ENCODE data around the gene OCA2. TPM values are rescaled to one million over a fixed set of nuclear protein-coding genes. Genes with fewer than 3 reads are reported as not detected.

Gene OCA2
- total and polyA plus RNA-seq, 2 donors from 2014 or later, result 0.45 to 2.5 TPM

DNA sequence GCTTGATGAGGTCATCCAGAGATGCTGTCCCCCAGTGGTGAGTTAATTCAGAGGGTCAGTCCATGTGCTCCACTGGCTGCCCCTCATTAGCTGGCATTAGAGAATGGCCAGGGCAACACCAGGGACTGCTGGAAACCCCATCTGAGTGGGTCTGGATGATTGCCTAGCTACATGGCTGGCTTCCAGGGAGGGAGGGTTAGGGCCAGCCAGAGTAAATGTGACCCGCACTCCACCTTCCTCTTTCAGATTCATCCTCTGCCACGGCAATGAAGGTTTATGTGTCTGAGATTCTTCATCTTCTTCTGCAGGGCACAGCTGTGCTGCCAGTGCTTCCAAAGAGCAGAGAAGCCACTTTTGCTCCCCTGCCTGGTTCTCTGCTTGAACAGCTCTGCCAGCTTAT lies 391.9 kb downstream of the OCA2 start:
- FAIRE-seq (no peak), DNase-seq (no peak)
- intact Hi-C loops (cut with DNase I), result no loop called here
- Histone ChIP-seq H3K27ac (ENCODE audit: low read depth in 2 of 2, low read length in 2 of 2) (no peak overlapping the region), H3K27me3 (ENCODE audit: control insufficient read depth, insufficient read depth, low read length) (no peaks in the 10 kb centered on the region), H3K4me3 (ENCODE audit: low read length in 3 of 3) (no peak overlapping the region), H3K36me3 (ENCODE audit: control insufficient read depth in 2 of 3, insufficient read depth in 3 of 3, low read length in 3 of 3) (no peaks in the 10 kb centered on the region), H3K9ac (ENCODE audit: low read length in 3 of 3) (no peak overlapping the region), H3K4me1 (ENCODE audit: control insufficient read depth in 2 of 3, insufficient read depth in 2 of 3, low read depth in 1 of 3, low read length in 3 of 3) (no peaks in the 10 kb centered on the region), H3K9me3 (ENCODE audit: control insufficient read depth in 2 of 3, insufficient read depth in 1 of 3, low read length in 3 of 3) (no peaks in the 10 kb centered on the region)
- TF ChIP-seq, protein P1, sequence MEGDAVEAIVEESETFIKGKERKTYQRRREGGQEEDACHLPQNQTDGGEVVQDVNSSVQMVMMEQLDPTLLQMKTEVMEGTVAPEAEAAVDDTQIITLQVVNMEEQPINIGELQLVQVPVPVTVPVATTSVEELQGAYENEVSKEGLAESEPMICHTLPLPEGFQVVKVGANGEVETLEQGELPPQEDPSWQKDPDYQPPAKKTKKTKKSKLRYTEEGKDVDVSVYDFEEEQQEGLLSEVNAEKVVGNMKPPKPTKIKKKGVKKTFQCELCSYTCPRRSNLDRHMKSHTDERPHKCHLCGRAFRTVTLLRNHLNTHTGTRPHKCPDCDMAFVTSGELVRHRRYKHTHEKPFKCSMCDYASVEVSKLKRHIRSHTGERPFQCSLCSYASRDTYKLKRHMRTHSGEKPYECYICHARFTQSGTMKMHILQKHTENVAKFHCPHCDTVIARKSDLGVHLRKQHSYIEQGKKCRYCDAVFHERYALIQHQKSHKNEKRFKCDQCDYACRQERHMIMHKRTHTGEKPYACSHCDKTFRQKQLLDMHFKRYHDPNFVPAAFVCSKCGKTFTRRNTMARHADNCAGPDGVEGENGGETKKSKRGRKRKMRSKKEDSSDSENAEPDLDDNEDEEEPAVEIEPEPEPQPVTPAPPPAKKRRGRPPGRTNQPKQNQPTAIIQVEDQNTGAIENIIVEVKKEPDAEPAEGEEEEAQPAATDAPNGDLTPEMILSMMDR (IDR thresholded peaks at IDR 0.05; ENCODE audit: borderline replicate concordance, extremely low read depth, insufficient read depth), result no peak

DNA sequence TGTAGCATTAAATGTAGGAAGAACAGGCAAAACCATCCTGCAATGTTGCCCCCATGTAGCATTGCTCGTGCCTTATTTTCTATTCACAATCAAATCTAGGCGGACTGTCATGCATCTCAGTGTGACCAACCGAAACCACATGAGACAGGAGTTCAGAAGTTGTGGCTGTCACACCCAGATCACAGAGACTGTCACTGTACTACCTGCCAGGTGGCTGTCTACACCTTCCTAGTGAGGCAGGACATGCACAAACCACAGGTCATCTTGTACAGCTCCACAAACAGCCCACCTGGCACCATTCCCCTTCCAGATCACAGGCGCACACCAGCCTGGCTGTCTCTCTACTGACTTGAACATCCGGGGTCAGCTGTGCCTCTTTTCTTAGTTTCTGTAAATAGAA lies 392.8 kb downstream of the OCA2 start:
- intact Hi-C loops (cut with DNase I), result no loop called here
- no peak overlapping the region for H3K9ac ChIP-seq (ENCODE audit: low read length in 3 of 3)
- FAIRE-seq, result no peak
- no peaks in the 10 kb centered on the region for H3K4me1 ChIP-seq (ENCODE audit: control insufficient read depth in 2 of 3, insufficient read depth in 2 of 3, low read depth in 1 of 3, low read length in 3 of 3)
- H3K27ac ChIP-seq (ENCODE audit: low read depth in 2 of 2, low read length in 2 of 2), result no peak overlapping the region
- H3K27me3 ChIP-seq (ENCODE audit: control insufficient read depth, insufficient read depth, low read length), result no peaks in the 10 kb centered on the region
- no peaks in the 10 kb centered on the region for H3K36me3 ChIP-seq (ENCODE audit: control insufficient read depth in 2 of 3, insufficient read depth in 3 of 3, low read length in 3 of 3)
- no peak overlapping the region for H3K4me3 ChIP-seq (ENCODE audit: low read length in 3 of 3)
- no peak for DNase-seq
- TF ChIP-seq, protein P1 (IDR thresholded peaks at IDR 0.05; ENCODE audit: borderline replicate concordance, extremely low read depth, insufficient read depth), result no peak
- no peaks in the 10 kb centered on the region for H3K9me3 ChIP-seq (ENCODE audit: control insufficient read depth in 2 of 3, insufficient read depth in 1 of 3, low read length in 3 of 3)

- intact Hi-C loops (cut with DNase I), result no loop called here
- no peaks in the 10 kb centered on the region for H3K9me3 ChIP-seq (ENCODE audit: control insufficient read depth in 2 of 3, insufficient read depth in 1 of 3, low read length in 3 of 3)
- no peak for FAIRE-seq
Observed at GRCh38 chr15:27705056-27705455, 394.1 kb downstream of the OCA2 start.

More at GRCh38 chr15:27705056-27705455, 394.1 kb downstream of the OCA2 start:
- no peaks in the 10 kb centered on the region for H3K4me1 ChIP-seq (ENCODE audit: control insufficient read depth in 2 of 3, insufficient read depth in 2 of 3, low read depth in 1 of 3, low read length in 3 of 3)
- no peaks in the 10 kb centered on the region for H3K36me3 ChIP-seq (ENCODE audit: control insufficient read depth in 2 of 3, insufficient read depth in 3 of 3, low read length in 3 of 3)
- TF ChIP-seq, protein P1 (IDR thresholded peaks at IDR 0.05; ENCODE audit: borderline replicate concordance, extremely low read depth, insufficient read depth), result no peak
- H3K27me3 ChIP-seq (ENCODE audit: control insufficient read depth, insufficient read depth, low read length), result no peaks in the 10 kb centered on the region
- H3K27ac ChIP-seq (ENCODE audit: low read depth in 2 of 2, low read length in 2 of 2), result no peak overlapping the region
- no peak overlapping the region for H3K4me3 ChIP-seq (ENCODE audit: low read length in 3 of 3)
- DNase-seq, result no peak
- H3K9ac ChIP-seq (ENCODE audit: low read length in 3 of 3), result no peak overlapping the region

Other genes starting within 250 kb of the OCA2 start
- gene HERC2, start 222.9 kb upstream of the OCA2 start, total RNA-seq, result 58.4 TPM
- gene HERC2, start 222.9 kb upstream of the OCA2 start, polyA plus RNA-seq (ENCODE audit: insufficient read depth, low read depth, low replicate concordance), result 17.9 TPM